Keratinocyte (primary cell): ENCODE measurements around the gene RAB11FIP3.

Source experiments
- CTCF ChIP-seq, 3 experiments: IDR thresholded peaks in 1 of 3; conservative IDR thresholded peaks in 1 of 3; optimal IDR thresholded peaks in 1 of 3; 2 replicates in 2 of 3; 3 replicates in 1 of 3; pipeline versions ENCODE3 to v1.5.1; 2011; ENCODE audit warnings: low read length in 3 of 3, mild to moderate bottlenecking in 3 of 3, moderate library complexity in 2 of 3, control low read depth in 1 of 3, inconsistent platforms in 1 of 3; ENCODE audit not compliant: insufficient read depth in 2 of 3; ENCODE audit errors: extremely low read depth in 1 of 3
- EZH2 ChIP-seq: IDR thresholded peaks from one replicate; pipeline ENCODE4 v1.6.1; 2012; ENCODE audit warnings: inconsistent platforms, mild to moderate bottlenecking, low read length, moderate library complexity

DNA sequence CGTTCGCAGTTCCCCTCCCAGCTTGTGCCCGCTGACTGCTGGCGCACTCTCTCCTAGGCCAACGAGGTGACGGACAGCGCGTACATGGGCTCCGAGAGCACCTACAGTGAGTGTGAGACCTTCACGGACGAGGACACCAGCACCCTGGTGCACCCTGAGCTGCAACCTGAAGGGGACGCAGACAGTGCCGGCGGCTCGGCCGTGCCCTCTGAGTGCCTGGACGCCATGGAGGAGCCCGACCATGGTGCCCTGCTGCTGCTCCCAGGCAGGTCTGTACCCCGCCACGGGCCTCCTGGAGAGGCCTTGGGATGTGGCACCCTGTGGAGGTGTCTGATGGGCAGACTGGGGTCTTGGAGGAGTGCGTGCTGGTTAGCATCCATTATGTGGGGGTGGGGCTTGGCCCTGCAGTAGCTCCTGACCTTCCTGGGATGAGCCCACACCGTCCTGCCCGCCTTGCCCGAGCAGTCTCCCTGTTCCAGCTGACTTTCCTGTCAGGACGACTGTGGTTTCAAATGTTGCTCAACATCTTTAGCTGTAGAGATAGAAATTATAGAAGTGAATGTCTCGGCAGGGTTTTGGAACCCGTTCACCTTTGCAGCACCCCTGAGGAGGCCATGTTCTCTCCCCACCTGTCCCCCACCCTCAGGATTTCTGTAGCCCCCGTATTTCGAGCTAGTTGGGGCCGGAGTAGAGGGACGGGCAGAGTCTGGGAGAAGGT lies 57.2 kb downstream of the RAB11FIP3 start:
- TF ChIP-seq CTCF (optimal IDR thresholded peaks at IDR 0.05 in 1 of 3, IDR thresholded peaks at IDR 0.05 in 1 of 3, conservative IDR thresholded peaks at IDR 0.05 in 1 of 3; ENCODE audit: extremely low read depth in 1 of 3, insufficient read depth in 2 of 3, low read length in 3 of 3) (no peak), EZH2 (no peak)
